Upper lobe of left lung (tissue), 4 donors: ENCODE data around the gene KIF15.

Experiments used
- POLR2A ChIP-seq, 4 donors: fragments of 450-650 bp; IDR thresholded peaks; one replicate each; pipeline ENCODE4 v1.5.1; 2016 to 2017; ENCODE audit warnings: antibody characterized with exemption in 4 of 4, mild to moderate bottlenecking in 2 of 4
- POLR2AphosphoS5 ChIP-seq, 2 donors: sonication (generic); formaldehyde crosslinking; IDR thresholded peaks; one replicate each; pipeline ENCODE4 v1.5.1; 2017; ENCODE audit warnings: antibody characterized with exemption in 2 of 2
- TF ChIP-seq, protein P1 (sequence below), 6 experiments: fragments of 450-650 bp in 4 of 6; fragments of 200-600 bp in 2 of 6; sonication (generic) in 2 of 6; IDR thresholded peaks; one replicate each; pipeline ENCODE4 v1.5.1; 2016 to 2019; ENCODE audit warnings: antibody characterized with exemption in 6 of 6

DNA sequence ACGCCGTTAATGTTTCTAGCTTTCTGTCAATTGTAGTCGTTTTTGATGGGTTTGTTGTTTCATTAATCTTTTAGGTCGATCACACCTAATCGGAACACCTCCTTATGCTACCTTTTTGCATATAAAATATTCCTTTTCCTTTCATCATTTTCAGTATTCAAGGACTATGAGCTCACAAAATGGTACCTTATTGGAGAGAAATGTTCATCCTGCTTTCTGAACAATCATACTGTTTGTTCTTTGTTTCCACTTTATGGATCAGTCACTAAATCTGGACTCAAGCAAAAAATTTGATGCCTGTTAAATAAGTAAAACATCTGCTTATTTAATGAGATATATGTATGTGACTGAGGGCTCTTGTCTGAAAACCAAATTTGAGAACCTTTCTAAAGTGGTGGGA is 1.1 kb downstream of the KIF15 start:
- TF ChIP-seq, protein P1, sequence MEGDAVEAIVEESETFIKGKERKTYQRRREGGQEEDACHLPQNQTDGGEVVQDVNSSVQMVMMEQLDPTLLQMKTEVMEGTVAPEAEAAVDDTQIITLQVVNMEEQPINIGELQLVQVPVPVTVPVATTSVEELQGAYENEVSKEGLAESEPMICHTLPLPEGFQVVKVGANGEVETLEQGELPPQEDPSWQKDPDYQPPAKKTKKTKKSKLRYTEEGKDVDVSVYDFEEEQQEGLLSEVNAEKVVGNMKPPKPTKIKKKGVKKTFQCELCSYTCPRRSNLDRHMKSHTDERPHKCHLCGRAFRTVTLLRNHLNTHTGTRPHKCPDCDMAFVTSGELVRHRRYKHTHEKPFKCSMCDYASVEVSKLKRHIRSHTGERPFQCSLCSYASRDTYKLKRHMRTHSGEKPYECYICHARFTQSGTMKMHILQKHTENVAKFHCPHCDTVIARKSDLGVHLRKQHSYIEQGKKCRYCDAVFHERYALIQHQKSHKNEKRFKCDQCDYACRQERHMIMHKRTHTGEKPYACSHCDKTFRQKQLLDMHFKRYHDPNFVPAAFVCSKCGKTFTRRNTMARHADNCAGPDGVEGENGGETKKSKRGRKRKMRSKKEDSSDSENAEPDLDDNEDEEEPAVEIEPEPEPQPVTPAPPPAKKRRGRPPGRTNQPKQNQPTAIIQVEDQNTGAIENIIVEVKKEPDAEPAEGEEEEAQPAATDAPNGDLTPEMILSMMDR (IDR thresholded peaks at IDR 0.05): no peak
- no peak for TF ChIP-seq POLR2AphosphoS5 (IDR thresholded peaks at IDR 0.05)
- no peak for TF ChIP-seq POLR2A (IDR thresholded peaks at IDR 0.05)
